GM12878 (cell line): ENCODE results near the gene HIRA.

ENCODE experiments used
- CTCF ChIP-seq, 3 experiments: IDR thresholded peaks in 2 of 3; conservative IDR thresholded peaks in 1 of 3; 2 replicates each; pipeline ENCODE4 v1.5.1; 2011; ENCODE audit warnings: low read depth in 3 of 3, low read length in 3 of 3, mild to moderate bottlenecking in 3 of 3, control low read depth in 2 of 3, moderate library complexity in 2 of 3, inconsistent platforms in 1 of 3, mixed read lengths in 1 of 3; ENCODE audit not compliant: control insufficient read depth in 2 of 3, insufficient read depth in 1 of 3; ENCODE audit errors: extremely low read depth in 1 of 3
- FOS ChIP-seq: IDR thresholded peaks from 3 replicates; pipeline ENCODE4 v1.6.1; 2011; ENCODE audit warnings: borderline replicate concordance; ENCODE audit not compliant: insufficient read length; ENCODE audit errors: extremely low read depth
- NFIC ChIP-seq: IDR thresholded peaks from 2 replicates; pipeline ENCODE4 v1.6.1; 2012; ENCODE audit warnings: low read depth, mild to moderate bottlenecking, inconsistent platforms, low read length, moderate library complexity
- POLR2A ChIP-seq: IDR thresholded peaks from 2 replicates; pipeline ENCODE4 v1.6.1; 2011; ENCODE audit warnings: low read depth, mild to moderate bottlenecking, low read length
- SRF ChIP-seq, 2 experiments: IDR thresholded peaks; 2 replicates each; pipeline ENCODE4 v1.6.1; 2011; ENCODE audit warnings: low read depth in 2 of 2, low read length in 2 of 2, mild to moderate bottlenecking in 1 of 2, moderate library complexity in 1 of 2
- YY1 ChIP-seq: IDR thresholded peaks from 2 replicates; pipeline ENCODE4 v1.6.1; 2011; ENCODE audit warnings: low read depth, mild to moderate bottlenecking, low read length

DNA sequence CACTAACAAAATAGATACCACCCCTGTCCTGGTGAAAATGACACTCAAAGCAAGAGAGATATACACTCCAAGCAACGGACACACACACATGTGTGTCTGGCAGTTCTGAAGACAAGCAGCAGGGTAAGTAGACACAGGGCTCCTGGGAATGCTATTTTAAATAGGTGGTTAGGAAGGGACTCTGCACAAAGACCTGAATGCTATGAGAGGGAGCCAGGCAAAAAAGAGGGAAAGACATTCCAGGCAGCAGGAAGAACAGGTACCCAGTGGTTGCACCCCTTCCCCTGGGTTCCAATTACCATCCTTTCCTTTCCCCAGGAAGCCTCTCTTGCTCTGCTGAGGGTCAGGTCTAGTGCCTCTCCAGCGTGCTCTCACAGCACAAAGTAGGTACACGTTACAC lies 44.5 kb upstream of the HIRA start:
- TF ChIP-seq YY1, result no peak
- TF ChIP-seq CTCF (IDR thresholded peaks at IDR 0.05 in 2 of 3, conservative IDR thresholded peaks at IDR 0.05 in 1 of 3; ENCODE audit: control insufficient read depth in 2 of 3, extremely low read depth in 1 of 3, insufficient read depth in 1 of 3, low read depth in 3 of 3, low read length in 3 of 3), result no peak
- TF ChIP-seq SRF (IDR thresholded peaks at IDR 0.05; ENCODE audit: low read depth in 2 of 2, low read length in 2 of 2), result no peak
- no peak for TF ChIP-seq FOS
- TF ChIP-seq NFIC, result no peak
- no peak for TF ChIP-seq POLR2A
